Measurements from ENCODE around the gene PFKFB2.

DNA sequence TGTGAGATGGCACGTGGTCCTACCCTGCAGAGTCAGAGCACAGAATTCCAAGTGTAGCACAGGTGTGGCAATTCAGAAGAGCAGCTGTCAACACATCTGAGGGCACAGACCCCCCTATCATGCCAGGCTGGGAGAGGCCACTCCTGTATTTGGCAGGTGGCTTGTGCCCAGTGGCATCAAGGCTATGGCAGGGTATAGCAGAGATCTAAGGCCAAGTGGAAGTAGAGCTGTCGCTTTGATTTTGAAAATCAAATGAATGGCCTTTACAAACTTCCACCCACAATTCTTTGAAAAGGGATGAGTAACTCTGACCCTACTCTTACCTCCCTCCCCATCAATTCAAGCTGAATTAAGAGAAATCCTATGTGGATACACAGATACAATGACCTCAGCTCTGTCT, 33.9 kb upstream of the PFKFB2 start:
- TF ChIP-seq POLR2AphosphoS5 (IDR thresholded peaks at IDR 0.05; ENCODE audit: low read depth, low read length) (no peak), POLR2A (IDR thresholded peaks at IDR 0.05; ENCODE audit: low read depth, low read length) (no peak), TAF1 (IDR thresholded peaks at IDR 0.05; ENCODE audit: borderline replicate concordance, low read depth, low read length) (no peak)
